Raji (cell line): Measurements from ENCODE around the gene RNF39.

Experiments
- POLR2A ChIP-seq: IDR thresholded peaks from 2 replicates; pipeline ENCODE4 v1.6.1; 2011; ENCODE audit warnings: low read depth, low read length, control low read depth; ENCODE audit not compliant: insufficient read depth

The RNF39 gene

DNA sequence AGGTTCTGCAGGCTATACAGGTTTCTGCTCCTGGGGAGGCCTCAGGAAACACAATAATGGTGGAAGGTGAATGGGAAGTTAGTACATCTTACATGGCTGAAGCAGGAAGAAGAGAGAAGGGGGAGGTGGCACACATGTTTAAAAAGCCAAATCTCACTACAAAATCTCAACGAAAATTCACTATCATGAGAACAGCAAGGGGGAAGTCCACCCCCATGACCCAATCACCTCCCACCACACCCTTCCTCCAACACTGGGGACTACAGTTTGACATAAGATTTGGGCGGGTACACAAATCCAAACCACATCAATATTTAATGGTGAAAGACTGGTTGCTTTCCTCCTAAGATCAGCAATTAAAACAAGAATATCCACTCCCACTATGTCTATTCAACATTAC is 28.3 kb downstream of the RNF39 start:
- TF ChIP-seq POLR2A = no peak

DNA sequence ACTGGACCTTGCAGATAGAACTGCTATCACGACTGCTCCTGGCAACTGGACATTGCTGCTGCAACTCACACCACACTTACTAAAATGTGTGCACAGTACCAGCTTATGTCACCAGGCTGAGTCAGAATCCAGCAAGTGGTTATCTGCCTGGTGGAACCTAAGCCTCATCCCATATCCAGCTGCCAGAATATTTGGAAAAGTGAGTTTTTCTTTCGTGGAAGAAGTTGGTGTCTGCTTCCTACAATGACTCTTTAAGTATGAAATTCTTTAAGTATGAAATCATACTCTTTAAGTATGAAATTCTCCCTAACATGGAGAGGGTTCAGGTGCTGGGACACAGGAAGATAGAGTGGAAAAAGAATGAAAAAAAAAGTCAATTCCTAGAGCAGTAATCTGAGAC is 30.9 kb downstream of the RNF39 start:
- no peak for TF ChIP-seq POLR2A

DNA sequence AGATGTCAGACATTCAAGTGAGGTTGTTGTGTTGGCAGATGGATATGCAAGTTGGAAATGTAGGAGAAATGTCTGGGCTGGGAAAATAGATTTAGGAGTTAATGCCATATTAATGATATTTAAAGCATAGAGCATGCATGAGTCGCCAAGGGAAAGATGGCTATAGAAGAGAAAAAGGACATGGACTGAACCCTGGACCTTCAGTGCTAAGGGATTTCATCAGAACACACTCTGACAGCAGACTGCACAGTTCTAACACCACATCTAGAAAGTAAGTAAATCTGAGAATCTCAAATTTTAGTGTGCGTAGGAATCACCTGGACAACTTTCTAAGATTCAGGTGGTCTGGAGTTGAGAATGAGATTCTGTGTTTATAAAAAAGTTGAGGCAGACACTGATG is 31.8 kb downstream of the RNF39 start:
- no peak for TF ChIP-seq POLR2A

DNA sequence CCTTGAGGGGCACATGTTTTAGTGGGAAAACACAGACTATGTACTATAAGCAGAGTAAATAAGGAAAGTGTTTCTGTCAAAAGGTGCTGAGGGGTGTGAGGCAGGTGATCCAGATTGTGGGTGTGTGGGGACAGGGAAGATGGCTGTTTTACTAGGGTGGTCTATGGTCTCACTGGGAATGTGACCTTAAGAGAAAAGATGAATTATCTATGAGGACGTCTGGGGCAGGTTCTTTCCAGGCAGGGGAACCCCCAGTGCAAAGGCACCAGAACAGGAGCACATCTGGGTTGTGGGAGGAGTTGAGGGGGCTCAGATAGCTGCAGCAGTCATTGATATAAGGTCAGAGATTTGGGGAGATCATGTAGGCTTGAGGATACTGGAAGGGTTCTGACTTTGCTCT is 32.7 kb downstream of the RNF39 start:
- TF ChIP-seq POLR2A = no peak

DNA sequence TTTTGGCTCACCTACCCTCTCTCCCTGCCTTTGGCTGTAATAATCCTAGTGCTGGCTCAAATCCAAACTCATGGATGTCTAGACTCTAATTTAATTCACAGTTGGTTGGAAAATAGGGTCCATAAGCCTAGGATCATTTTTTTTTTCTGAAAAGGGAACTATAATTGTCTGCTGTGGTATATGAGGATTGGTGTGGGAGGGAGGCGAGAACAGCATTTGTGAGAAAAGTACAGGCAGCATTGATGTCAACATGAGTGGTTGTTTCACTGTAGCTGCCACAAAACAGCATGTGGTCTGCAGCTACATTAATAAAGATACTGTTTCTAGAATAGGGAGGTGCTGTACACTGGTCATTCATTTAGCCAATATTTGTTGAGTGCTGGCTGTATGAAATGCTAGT is 33.1 kb downstream of the RNF39 start:
- TF ChIP-seq POLR2A = no peak

DNA sequence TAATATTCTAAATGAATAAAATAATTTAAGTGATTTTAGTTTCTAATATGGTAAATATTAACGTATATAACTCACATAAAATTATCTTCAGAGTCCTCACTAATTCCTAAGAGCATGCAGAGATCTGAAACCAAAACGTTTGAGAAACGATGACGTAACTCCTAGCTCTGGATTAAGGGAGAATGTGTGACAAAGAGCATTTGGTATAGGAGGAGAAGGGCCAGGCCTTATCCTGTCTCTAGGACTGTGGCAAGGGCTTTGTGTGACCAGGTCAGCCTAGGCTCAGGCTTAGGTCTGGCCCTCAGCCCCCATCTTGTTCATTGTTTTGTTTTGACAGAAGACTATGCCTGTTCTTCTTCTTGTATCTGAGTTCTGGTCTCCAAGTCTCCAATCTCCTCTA is 33.7 kb downstream of the RNF39 start:
- TF ChIP-seq POLR2A = no peak

DNA sequence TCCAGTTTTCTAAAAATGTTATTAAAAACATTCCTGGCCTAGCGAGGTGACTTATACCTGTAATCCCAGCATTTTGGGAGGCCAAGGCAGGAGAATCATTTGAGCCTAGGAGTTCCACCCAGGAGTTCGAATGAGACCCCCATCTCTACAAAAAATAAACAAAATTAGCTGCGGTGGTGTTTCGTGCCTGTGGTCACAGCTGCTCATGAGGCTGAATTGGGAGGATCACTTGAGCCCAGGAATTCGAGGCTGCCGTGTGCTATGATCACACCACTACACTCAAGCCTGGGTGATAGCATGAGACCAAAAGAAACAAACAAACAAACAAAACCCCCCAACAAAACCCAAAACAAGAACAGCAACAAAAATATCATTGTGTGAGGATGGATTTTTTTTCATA is 34.3 kb downstream of the RNF39 start:
- TF ChIP-seq POLR2A = no peak

DNA sequence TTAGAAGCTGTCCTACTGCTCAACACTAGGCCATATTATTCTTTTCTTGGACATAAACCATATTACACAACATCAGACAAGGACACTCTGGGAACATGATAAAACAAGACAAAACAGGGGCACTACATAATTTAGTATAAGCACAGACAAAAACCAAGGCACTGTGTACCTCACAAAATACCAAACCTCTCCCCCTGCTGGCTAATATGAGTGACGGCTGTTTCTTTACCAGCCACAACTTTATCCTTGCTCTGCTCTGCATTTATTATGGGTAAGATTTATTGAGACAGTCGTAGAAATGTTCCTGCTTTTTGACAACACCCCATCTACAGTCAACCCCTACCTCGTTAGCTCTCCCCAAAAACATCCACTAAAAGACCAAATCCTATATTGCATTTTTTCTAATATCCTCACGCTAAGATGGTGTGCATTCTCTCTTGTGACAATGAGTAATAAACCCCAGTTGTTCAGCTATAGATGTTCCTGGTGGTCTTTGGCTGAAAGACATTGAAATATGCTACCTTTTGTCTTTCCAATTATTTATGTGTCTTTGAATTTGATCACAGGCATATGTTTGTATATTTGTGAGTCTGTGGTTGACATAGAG is 38.3 kb downstream of the RNF39 start:
- TF ChIP-seq POLR2A = no peak

DNA sequence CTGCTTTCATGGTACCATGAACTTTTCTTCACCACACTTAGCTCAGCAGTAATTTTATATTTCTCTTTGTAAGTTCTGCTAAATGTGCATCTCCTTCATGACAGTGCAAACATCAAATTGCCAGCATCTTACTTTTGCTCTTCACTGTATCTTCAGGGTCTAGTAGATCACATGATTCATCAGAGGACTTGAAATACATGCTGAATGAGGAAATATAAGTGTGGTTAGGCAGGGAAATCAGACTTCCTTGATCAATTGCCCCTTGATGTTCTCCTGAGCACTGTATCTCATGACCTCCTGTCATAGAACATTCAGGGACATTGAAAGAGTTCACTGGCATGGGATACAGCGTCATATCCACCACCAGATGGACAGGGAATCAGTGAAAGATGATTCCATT is 39.8 kb downstream of the RNF39 start:
- TF ChIP-seq POLR2A = no peak

DNA sequence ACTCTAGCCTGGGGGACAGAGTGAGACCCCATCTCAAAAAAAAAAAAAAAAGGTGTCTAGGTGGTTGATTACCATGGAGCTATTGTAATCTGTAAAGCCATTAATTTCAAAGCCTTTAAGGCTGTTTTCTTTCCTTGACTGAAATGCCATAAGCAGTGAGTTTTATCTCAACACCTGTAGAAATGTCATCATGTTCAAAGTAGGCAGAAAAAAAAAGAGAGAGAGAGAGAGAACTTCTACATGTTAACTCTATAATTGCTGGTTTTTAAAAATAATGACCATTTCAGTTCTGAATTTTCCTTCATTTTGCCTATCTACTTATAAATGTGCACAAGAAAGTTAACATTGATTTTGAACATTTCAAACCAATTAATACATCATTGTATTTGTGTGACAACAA is 44.2 kb downstream of the RNF39 start:
- TF ChIP-seq POLR2A = no peak

DNA sequence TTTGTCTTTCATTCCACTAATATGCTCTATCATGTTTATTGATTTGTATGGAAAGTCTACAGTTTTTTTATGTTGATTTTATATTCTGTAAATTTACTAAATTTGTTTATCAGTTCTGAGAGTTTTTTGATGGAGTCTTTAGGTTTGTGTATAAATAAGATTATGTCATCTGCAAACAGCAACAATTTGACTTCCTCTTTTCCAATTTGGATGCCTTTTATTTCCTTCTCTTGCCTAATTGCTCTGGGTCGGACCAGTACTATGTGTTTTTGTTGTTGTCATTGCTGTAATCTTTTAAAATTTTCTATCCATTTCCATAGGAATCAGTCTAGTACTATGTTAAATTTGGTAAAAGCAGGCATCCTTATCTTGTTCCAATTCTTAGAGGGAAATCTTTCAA is 46.0 kb downstream of the RNF39 start:
- TF ChIP-seq POLR2A = no peak

DNA sequence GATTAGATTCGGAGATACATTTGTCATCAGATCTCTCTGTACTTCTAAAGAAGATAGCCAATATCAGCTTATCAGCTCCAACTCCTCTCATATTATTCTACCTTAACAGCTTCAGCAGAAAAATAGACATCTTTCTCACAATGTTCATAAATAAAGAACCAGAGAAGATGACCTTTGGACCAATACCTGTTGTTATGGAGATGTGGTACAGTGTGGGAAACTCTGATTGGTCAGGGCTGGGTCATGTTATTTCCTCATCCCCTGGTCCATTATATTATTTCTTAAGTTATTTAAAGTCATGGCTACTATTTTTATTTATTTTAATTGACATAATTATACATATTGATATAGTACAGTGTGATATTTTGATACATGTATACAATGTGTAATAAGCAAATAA is 50.4 kb downstream of the RNF39 start:
- no peak for TF ChIP-seq POLR2A

DNA sequence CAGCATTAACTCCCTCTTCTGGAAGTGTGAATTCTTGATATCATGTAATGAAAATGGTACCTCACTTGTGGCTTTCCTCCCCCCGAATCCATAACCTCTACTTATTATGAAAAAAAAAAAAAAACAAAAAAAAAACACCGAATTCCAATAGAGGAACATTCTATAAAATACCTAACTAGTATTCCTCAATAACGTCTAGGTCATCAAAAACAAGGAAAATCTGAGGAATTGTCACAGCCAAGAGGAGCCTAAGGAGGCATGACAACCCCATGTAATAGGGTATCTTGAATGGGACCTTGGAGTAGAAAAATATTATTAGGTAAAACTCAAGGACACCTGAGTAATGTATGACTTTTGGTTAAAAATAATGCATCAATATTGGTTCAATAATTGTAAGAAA is 53.4 kb downstream of the RNF39 start:
- TF ChIP-seq POLR2A = no peak

DNA sequence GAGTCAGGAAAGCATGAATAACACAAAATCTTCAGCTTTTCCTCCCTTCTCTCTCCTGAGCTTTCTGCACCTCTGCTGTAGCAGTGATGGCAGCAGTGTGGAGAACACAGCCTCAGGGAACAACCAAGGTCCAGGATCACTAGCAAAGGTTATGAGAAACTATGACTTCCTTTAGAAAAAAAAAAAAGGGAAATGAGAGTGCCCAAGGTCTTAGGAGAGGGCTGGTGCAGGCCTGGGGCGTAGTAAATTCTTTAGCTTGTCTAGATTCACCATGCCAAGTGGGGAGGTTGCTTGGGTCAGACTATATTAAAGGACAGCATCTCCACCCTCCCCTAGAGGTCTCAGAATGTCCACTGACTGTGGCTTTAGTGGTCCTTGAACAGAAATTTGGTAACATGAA is 54.9 kb downstream of the RNF39 start:
- no peak for TF ChIP-seq POLR2A
